MCF 10A (cell line): ENCODE results near the gene NT5DC2. TPM values are rescaled to one million over a fixed set of nuclear protein-coding genes. Genes with fewer than 3 reads are reported as not detected.

Experiments used
- Bru-seq: library from RNA; stranded (reverse); fragments of 400-500 nt; gene quantifications from one replicate; lab custom pipeline; 2021; lab: Mats Ljungman, UMichigan
- BruChase-seq, 2 experiments: library from RNA; stranded (reverse); fragments of 400-500 nt; gene quantifications; one replicate each; lab custom pipeline; 2021; lab: Mats Ljungman, UMichigan
- BruUV-seq: library from RNA; stranded (reverse); fragments of 400-500 nt; replicated peaks from 2 replicates; lab custom pipeline; 2021; lab: Mats Ljungman, UMichigan
- CTCF ChIA-PET: fragments of 300-600 bp; sonication (Branson Sonifier 250); formaldehyde crosslinking; extraction: SDS; loops from one replicate; lab custom pipeline; 2021; ENCODE audit warnings: antibody characterized with exemption, inconsistent platforms; lab: Yijun Ruan, JAX
- POLR2A ChIA-PET: fragments of 300-600, 350-650 bp; sonication (Branson Sonifier 250); formaldehyde crosslinking; extraction: SDS; loops from one replicate; lab custom pipeline; 2020; ENCODE audit warnings: antibody characterized with exemption, inconsistent platforms; lab: Yijun Ruan, JAX
- DNase-seq: peaks from one replicate; pipeline ENCODE4 v3.0.0-alpha.2; 2018; ENCODE audit not compliant: unreplicated experiment
- H3K27ac Mint-ChIP-seq: one replicate; pipeline ENCODE4 v1.8.0; 2022; ENCODE audit warnings: mild to moderate bottlenecking, low read depth, mixed read lengths; ENCODE audit not compliant: unreplicated experiment
- H3K27me3 Mint-ChIP-seq: one replicate; pipeline ENCODE4 v1.8.0; 2022; ENCODE audit warnings: mixed read lengths; ENCODE audit not compliant: insufficient read depth, unreplicated experiment
- H3K36me3 Mint-ChIP-seq: one replicate; pipeline ENCODE4 v1.8.0; 2022; ENCODE audit warnings: mild to moderate bottlenecking, moderate library complexity, mixed read lengths; ENCODE audit not compliant: insufficient read depth, unreplicated experiment
- H3K4me1 Mint-ChIP-seq: one replicate; pipeline ENCODE4 v1.8.0; 2022; ENCODE audit warnings: mixed read lengths; ENCODE audit not compliant: insufficient read depth, unreplicated experiment
- H3K4me3 Mint-ChIP-seq: one replicate; pipeline ENCODE4 v1.8.0; 2022; ENCODE audit warnings: mild to moderate bottlenecking, moderate library complexity, mixed read lengths; ENCODE audit not compliant: unreplicated experiment
- H3K9me3 Mint-ChIP-seq: one replicate; pipeline ENCODE4 v1.8.0; 2022; ENCODE audit warnings: mixed read lengths; ENCODE audit not compliant: unreplicated experiment
- CTCF ChIP-seq: fragments of 200-600 bp; IDR thresholded peaks from one replicate; pipeline ENCODE4 v1.8.0; 2022; ENCODE audit warnings: antibody characterized with exemption, mild to moderate bottlenecking; ENCODE audit not compliant: unreplicated experiment
- intact Hi-C: fragments of 100-400 bp; cut with micrococcal nuclease; formaldehyde crosslinking; loops from 2 replicates; pipeline ENCODE4 v1.14.1; 2022
- long read RNA-seq: library from polyadenylated mRNA; stranded (forward); transcript quantifications from one replicate; pipeline ENCODE4 v2.0.0, GENCODE V29; 2022
- total RNA-seq: library from RNA; stranded (reverse); gene quantifications from 2 replicates; pipeline ENCODE4 v1.2.3, GENCODE V29; 2022

Gene NT5DC2
- total RNA-seq (28.9 and 36.9 TPM in 2 replicates), Bru-seq, nascent RNA (percentile 41 among the genes with signal in this experiment), BruChase-seq, experiment 1, labeled RNA remaining after a 6-hour chase (percentile 52 among the genes with signal in this experiment), BruChase-seq, experiment 2, labeled RNA remaining after a 2-hour chase (percentile 47 among the genes with signal in this experiment)
- long read RNA-seq, transcript NT5DC2-202 (14 exons, 1,795 nt), result major isoform, 24 of 43 reads
- long read RNA-seq, partial matches to known transcripts, result 13 of 43 reads
- long read RNA-seq, other reads (novel, unspliced or antisense), result 6 of 43 reads

GRCh38 chr3:52533623-52534280 is at the start of gene NT5DC2:
Gene NT5DC2 (minus strand): TSS chr3:52533857. CDS start chr3:52533737, 120 bp downstream.
- no TSS peak for BruUV-seq
- CTCF ChIA-PET, result no interaction called here

GRCh38 chr3:52574056-52574965 is 40.7 kb upstream of the NT5DC2 start:
- no peak overlapping the region for H3K4me3 Mint-ChIP-seq
- no peaks in the 10 kb centered on the region for H3K9me3 Mint-ChIP-seq
- POLR2A ChIA-PET, result no interaction called here
- no peaks in the 10 kb centered on the region for H3K27me3 Mint-ChIP-seq
- intact Hi-C loops, result no loop called here
- peaks cover 77% of the 10 kb centered on the region for H3K36me3 Mint-ChIP-seq
- BruUV-seq, result no TSS peak
- no peak overlapping the region for H3K27ac Mint-ChIP-seq
- DNase-seq, result no peak
- H3K4me1 Mint-ChIP-seq, result no peaks in the 10 kb centered on the region
- no peak for TF ChIP-seq CTCF
- CTCF ChIA-PET, result interaction anchor here (0.6 kb wide), 2 partner anchors 9 to 38 kb away, joined by 3 to 4 read pairs; partner anchors contain the start of gene UQCC5

More at GRCh38 chr3:52533623-52534280, at the start of gene NT5DC2:
- no peaks in the 10 kb centered on the region for H3K9me3 Mint-ChIP-seq
- peaks cover 19% of the 10 kb centered on the region for H3K4me1 Mint-ChIP-seq
- intact Hi-C loops, result loop anchor here (10.0 kb wide), 1 partner anchor 59 kb away; no protein-coding TSS in a partner anchor
- TF ChIP-seq CTCF, result no peak
- POLR2A ChIA-PET, result no interaction called here
- peak within 1 kb of the TSS; percentile 61 for H3K27ac Mint-ChIP-seq
- H3K4me3 Mint-ChIP-seq, result peak within 1 kb of the TSS; percentile 72
- peaks cover 14% of the 10 kb centered on the region for H3K36me3 Mint-ChIP-seq
- DNase-seq, result peak; percentile 68
- no peaks in the 10 kb centered on the region for H3K27me3 Mint-ChIP-seq

GRCh38 chr3:52572221-52572620 is 38.6 kb upstream of the NT5DC2 start:
- ChIA-PET CTCF (no interaction called here), POLR2A (no interaction called here)
- peaks cover 73% of the 10 kb centered on the region for H3K36me3 Mint-ChIP-seq
- no peak overlapping the region for H3K4me3 Mint-ChIP-seq
- DNase-seq, result no peak
- H3K27me3 Mint-ChIP-seq, result no peaks in the 10 kb centered on the region
- H3K9me3 Mint-ChIP-seq, result no peaks in the 10 kb centered on the region
- H3K4me1 Mint-ChIP-seq, result peaks cover 6% of the 10 kb centered on the region
- H3K27ac Mint-ChIP-seq, result no peak overlapping the region
- no peak for TF ChIP-seq CTCF
- intact Hi-C loops, result no loop called here
- no TSS peak for BruUV-seq
